NCI-H187 (cell line): ENCODE results near the gene RFESD.
"Not testable (repeated sequence)": the region's sequence is repeated elsewhere in the genome, so short reads cannot be mapped to it uniquely, and the experiment has no call there.

ENCODE experiments used
- DNase-seq, 2 experiments: peaks; one replicate each; lab custom pipeline; 2025; lab: John Stamatoyannopoulos, UW

The RFESD gene

DNA sequence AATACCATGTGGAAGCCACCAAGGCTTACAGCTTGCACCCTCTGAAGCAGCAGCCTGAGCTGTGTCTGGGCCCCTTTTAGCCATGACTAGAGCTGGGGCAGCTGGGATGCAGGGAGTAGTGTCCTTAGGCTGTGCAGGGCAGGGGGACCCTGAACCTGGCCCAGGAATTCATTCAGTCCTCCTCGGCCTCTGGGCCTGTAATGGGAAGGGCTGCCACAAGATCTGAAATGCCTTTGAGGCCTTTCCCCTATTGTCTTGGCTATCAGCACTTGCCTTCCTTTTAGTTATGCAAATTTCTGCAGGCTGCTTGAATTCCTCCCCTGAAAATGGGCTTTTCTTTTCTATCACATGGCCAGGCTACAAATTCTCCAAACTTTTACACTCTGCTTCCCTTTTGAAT lies 17.6 kb upstream of the RFESD start:
- no peak for DNase-seq

DNA sequence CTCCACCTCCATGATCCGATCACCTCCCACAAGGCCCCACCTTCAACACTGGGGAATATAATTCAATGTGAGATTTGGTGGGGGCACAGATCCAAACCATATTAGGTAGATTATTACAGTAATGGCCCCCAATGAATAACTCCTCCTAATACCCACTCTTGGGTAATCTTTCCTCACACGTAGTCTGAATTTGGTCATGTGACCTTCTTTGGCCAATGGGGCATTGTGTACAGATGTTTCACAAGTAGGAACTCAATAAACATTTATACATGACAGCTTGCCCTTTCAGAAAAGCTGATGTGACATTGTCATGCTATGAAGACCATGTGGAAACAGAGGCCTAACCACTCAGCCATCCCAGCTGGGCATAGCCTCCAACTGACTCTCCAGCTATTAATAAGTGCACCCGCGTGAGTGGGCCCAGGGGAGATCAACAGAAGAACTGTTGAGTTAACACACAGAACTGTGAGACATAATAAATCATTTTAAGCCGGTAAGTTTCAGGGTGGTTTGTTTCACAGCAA lies 16.1 kb upstream of the RFESD start:
- DNase-seq = no peak

DNA sequence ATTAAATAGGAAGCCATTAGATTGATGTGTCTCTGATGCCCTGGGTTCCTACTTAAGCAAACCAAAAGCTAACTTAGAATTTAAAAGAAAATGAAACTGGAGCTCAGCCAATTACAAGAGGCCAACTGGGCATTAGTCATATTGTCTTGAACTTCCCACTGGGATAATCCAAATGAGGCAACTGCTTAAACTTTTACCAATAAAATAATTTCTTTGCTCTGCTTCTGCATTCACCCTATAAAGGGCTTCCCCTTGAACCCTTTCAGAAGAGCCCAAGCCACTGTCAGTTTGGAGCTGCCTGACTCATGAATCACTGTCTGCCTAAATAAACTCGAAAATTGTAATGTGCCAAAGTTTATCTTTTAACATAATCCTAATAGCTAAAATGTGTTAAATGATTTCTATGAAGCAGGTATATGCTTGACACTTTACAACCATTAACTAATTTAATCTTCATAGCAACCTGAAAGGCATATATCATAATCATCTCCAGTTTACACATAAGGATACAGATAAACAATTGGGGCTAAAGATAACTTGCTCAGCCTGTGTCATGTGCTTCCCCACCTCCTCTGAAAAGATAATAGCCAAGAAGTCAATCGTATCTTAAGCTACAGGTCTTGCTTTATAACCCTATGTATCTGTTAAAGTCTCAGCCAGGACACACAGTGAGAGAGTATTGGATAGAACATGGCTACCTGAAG lies 15.2 kb upstream of the RFESD start:
- DNase-seq = no peak

DNA sequence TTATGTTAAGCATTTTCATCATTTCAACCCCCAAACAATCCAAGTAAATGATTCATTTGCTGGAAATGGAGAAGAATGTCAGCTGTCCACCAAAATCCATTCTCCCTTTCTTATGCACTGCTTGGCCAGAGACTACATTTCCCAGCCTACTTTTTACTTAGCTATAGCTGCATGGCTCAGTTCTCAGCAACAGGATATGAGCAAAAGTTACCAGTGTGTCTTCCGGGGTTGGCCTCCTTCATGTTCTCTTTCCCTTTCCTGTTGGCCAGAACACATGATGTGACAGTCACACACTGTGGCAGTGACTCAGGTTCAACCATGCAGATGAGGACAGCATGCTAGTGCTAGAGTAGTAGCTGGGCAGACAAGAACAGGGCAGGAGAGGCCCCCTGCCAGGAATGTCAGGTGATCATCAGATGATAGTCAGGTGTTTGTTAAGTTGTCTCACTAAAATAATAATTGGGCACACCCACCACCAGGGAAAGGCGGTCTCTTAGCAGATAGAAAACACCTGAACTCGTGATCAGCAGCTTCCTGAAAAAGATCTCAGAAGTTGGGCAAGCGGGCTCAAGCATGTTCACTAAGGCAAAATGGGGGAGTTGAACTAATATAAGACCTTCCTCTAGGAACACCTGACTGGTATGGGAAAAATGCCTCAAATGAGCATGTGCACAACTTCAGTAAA lies 14.4 kb upstream of the RFESD start:
- DNase-seq = no peak

GRCh38 chr5:95632942-95633341 lies 13.6 kb upstream of the RFESD start:
- not testable (repeated sequence) for DNase-seq

DNA sequence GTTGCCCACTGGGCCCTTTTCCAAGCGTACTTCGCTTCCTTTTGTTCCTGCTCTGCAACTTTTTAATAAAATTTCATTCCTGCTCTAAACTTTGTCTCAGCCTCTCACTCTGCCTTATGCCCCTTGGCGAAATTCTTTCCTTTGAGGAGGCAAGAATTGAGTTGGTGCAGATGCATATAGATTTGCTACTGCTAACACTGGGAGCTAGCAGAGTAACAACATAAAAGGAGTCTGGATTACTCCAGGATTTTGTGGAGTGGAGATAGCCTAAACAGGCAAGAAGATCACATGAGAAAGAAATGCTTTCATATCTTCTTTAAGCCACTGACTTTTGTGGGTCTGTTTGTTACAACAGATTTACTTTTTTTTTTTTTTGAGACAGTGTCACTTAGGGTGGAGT lies 12.9 kb upstream of the RFESD start:
- DNase-seq = no peak

GRCh38 chr5:95634081-95634480 lies 12.5 kb upstream of the RFESD start:
- no peak for DNase-seq

DNA sequence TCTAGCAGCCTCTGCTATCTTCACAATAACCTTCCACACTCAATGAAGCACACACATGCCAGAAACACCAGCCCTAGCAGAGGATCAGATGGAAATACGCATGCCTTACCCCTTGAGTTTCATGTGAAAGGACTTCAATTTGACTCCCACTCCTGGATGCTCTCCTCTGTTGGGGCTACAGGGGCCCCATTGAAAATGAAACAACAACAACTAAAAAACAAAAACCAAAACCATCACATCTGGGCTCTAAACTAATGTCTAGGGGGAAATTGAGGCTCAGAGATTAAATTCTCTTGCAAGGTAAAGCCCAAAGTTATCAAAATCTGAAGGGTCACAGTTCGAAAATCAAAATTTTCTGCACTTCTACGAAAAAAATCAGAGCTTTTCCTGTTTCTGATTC lies 7.9 kb upstream of the RFESD start:
- no peak for DNase-seq

- DNase-seq = no peak
These were observed 4.8 kb upstream of the RFESD start for GRCh38 chr5:95641741-95642220.

DNA sequence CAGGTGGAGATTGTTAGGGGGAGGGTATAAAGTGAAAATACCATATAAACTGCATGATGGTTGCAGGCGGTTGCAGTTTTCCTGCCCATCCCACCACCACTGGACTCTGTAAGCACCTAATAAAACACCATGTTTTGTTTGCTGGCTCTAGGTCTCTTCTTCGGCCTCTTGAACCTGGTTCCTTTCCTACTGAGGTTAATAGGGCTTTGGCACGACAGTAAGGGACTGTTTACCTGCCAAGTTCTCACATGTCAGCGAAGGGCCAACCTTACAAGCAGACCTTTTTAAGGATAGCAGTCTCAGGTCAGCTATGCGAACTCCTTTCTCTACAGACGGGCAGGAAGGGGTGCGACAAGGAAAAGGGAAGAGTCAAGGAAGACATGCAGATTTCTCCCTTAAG lies 3.4 kb upstream of the RFESD start:
- DNase-seq = no peak

DNA sequence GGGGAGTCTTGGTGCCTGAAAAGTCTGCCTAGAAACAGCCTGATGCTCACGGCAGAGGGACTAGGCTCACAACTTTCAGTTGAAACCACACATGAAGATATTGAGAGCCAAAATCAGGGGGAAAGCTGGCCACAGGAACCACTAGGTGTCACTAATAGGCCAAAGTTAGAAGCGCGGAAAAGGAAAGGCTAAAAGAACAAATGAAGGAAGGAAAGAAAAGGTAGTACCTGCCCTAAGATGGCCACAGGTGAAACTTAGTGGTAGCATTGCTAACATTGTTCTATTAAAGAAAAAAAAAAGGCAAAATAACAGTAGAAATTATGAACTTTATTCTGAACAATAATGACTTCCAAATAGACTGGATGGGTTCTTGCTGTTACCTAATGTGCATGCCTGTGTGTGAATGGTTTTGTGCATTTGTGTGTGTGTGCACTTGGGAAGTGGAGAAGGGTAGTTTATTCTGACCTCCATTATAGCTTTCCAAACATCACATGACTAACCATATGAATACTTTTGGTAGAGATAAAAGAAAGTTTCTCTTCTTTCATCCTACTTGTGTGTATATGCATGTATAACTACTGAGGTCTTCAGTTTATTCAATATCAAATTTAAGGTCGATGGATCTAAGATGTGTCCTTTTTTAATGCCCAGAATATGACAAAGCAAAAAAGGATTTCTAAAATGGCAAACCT lies 2.1 kb upstream of the RFESD start:
- no peak for DNase-seq

DNA sequence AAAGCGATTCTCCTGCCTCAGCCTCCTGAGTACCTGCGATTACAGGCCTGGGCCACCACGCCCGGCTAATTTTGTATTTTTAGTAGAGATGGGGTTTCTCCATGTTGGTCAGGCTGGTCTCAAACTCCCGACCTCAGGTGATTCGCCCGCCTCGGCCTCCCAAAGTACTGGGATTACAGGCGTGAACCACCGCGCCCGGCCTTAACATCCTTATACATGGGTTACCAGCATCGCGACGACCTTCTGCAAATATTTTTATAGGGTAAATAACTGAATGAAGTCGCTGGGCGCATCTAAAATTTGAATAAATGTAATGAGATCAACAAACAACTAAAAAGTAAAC lies 380 bp upstream of the RFESD start:
- not testable (repeated sequence) for DNase-seq

DNA sequence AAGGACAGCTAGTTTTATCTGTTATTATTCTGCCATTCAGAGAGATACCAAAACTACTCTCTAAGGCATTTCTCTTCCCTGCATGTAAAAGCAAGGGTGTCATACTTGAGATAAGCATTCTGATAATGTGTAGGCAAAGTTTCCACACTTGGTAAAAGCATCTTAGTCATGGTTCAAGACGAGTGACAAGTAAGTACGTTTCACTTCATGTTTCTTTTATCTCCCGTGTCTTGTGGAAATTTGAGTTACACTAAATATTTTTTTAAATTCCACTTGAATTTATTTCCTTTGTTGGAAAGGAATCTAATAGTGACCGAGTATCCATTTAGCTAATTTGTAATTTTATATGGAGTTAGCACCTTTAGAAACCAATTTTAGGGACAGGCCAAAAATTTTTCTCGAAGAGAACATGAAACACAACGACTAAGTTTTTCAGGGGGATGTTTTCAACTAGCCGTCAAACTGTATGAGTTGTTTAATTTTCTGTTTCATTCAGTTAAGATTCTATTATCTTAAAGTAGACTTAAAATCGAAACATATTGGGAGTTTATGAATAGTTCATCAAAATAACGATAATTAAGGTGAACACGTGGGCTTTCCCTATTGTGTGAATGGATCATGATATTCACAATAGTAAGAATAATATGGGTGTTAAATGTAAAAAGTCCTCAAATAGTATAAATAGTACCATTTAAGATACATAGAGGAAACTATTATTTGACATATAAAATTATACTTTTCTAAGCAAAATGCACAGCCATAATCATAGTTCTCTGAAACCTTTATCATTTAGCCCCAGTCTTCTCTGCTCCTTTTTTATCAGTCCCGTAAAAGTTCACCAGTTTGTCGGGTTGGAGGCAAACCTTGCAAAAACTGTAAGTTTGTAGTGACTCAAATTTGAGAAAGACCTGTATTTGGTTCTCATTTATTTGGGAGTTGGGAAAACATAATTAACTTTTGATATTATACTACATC lies 1.6 kb downstream of the RFESD start:
- DNase-seq = no peak

DNA sequence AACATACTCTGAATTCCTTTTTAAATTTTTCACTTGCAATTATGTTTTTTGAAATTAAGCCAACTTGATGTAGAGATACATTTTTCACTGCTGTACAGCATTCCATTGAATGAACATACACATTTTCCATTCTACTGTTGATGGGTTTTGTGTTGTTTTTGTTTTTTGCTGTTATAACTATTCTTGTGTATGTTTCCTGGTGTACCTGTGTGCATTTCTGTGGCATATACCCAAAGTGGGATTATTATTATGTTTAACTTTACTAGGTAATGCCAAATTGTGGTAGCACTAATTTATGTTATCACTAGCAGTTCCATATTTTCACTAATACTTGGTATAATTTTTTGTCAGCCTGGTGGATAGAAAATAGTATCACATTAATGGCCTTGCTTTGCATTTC lies 2.7 kb downstream of the RFESD start:
- no peak for DNase-seq

DNA sequence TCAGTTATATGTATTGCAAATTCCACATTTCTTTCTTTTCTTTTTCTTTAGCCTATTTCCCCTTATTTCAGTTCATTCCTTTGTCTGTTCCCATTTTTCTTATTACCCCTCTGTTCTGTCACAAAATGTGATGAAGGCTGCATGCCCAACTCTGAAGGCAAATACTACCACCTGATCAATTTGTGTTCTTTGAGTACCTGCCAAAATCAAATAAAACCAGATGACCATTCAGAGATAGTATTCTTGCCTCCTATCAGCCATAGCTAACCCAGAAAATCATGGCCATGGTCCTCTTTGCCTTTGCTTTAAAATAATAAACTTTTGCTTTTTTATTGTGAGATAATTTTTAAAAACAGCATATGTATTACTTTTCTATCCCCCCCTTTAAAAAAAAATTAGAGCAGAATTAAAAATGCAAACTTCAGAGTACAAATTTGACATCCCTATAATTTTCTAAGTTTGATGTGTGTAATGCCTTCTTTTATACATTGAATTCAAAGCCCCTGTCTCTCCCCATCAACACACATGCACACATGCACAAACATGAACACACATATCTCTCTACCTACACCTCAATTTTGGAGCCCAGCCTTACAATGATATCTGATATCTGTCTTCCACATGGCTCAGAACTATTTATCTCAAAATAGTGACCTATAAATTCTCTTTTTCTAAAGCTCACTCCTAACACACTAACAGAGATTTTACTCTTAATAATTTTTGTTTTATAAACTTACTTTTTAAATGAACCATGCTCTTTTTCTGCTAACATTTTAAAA lies 3.5 kb downstream of the RFESD start:
- DNase-seq = no peak

DNA sequence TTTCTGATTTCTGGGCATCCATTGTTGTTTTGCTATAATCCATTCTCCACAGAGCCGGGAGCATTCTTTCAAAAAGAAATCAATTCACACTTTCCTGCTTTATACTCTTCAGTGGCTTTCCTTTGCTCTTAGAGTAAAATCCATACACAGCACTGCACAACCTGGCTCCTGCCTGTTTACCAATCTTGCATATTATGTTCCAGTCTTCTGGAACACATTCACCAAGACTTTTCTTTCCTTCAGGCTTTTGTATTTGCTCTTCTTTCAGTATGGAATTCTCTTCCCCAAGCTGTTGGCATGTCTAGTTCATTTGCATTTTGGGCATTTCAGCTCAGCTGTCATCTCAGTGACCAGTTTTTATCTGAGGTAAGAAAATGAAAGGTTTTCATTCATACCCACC lies 6.3 kb downstream of the RFESD start:
- no peak for DNase-seq

DNA sequence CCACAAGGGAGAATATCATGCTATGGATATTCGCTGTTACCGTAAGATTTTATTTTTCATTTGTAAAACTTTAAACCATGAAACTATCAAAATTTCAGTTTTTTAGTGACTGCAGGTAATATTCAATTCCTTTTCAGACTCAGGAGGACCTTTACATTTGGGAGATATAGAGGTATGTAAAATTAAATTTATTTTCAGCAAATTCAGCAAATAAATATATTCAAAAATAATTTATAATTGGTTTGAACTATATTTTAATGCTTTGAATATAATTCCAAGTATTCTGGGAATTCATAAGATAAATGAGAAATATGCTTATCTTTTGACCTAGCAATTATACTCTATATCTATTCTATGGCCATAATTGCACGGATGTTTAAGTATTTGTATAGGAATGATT lies 7.6 kb downstream of the RFESD start:
- DNase-seq = no peak

DNA sequence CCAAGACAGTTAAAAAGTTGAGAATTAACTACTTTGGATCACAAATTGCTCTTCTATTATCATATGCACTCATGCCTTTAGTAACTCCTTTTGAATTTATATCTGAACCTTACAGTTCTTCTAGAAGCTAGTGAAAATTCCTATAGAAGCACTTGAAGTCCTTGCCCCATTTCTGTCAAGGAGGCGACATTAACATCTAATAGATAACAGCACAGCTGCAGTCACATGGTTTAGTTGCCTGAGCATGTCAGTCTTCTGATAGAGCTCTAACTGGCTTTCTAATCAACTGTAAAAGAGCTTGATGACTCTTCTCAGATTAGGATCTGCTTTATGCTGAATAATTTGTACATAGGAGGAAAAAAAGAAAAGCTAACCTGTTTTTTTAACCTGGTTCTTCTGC lies 9.0 kb downstream of the RFESD start:
- no peak for DNase-seq

GRCh38 chr5:95660060-95660459 lies 13.5 kb downstream of the RFESD start:
- DNase-seq = no peak

DNA sequence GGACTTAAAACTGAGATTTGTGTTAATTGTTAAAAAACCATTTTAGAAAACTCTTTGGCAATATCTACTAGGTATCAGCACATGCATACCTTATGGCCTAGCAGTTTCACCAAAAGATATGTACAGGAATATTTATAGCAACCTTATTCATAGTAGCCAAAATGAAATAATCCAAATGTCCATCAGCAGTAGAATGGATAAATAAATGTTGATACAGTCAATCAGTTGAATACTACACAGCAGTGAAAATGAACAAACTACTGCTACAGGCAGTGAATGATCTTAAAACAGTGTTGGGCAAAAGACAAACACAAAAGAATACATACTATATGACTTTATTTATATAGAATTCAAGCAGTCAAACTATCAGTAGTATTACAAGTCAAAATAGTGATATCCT lies 16.4 kb downstream of the RFESD start:
- DNase-seq = no peak

GRCh38 chr5:95664204-95664786 lies 17.7 kb downstream of the RFESD start:
- no peak for DNase-seq
